Non-pigmented ciliary epithelial cell (primary cell): ENCODE results near the gene SAMD4B.
A peak's percentile ranks its signal among the peaks of the same experiment; 100 is the strongest.
"Not testable (repeated sequence)": the region's sequence is repeated elsewhere in the genome, so short reads cannot be mapped to it uniquely, and the experiment has no call there.

Experiments
- DNase-seq: peaks from one replicate; pipeline ENCODE4 v3.0.0-alpha.2; 2010; ENCODE audit warnings: low read depth

Gene SAMD4B

DNA sequence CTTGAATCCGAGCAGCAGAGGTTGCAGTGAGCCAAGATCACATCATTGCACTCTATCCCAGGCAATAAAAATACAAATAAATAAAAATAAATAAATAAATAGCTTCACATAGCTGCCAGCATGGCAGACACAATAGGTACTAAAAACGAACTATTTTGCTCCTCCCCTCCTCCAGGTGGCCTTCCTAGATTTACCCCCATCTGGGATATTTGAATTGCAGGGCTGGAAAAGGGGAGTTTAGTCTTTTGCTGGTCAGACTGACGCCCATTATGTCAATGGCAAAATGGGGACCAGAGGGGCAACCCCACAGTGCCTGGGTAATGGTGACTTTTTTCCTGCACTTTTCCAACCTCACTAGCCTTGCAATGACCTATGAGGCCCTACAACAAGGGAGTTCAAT, 5.7 kb upstream of the SAMD4B start:
- no peak for DNase-seq

GRCh38 chr19:39339674-39340073, 2.5 kb upstream of the SAMD4B start:
- DNase-seq, result no peak

DNA sequence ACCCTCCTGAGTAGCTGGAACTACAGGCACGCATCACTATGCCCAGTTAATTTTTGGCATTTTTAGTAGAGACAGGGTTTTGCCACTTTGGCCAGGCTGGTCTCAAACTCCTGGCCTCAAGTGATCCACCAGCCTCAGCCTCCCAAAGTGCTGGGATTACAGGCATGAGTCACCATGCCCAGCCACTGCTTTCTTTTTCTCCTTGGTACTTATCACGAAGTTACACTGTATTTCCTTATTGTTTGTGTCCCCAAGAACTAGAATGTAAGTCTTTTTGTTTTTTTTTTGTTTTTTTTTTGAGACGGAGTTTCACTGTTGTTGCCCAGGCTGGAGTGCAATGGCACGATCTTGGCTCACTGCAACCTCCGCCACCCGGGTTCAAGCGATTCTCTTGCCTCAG, 2.1 kb upstream of the SAMD4B start:
- DNase-seq, result not testable (repeated sequence)

- no peak for DNase-seq
These were observed 997 bp upstream of the SAMD4B start for GRCh38 chr19:39341129-39341718.

GRCh38 chr19:39342647-39343305, 555 bp downstream of the SAMD4B start:
- no peak for DNase-seq

DNA sequence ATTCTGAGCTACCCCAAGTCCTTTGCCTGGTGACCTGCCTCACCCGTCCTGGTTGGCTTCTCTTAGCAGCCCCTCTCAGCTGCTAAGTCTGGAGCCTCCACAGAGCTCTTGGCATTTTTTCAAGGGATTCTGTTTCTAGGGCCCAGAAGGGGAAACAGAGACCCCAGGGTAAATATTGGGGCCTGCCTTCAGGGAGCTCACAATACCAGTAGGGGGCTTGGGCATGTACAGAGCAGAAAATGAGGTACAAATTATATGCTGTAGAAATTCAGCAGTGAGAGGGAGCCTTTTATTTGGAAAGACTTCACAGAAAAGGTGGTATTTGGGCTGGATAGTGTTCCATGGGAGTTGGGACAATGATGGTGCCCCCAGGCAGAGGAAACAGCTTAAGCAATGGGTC, 3.7 kb downstream of the SAMD4B start:
- no peak for DNase-seq

DNA sequence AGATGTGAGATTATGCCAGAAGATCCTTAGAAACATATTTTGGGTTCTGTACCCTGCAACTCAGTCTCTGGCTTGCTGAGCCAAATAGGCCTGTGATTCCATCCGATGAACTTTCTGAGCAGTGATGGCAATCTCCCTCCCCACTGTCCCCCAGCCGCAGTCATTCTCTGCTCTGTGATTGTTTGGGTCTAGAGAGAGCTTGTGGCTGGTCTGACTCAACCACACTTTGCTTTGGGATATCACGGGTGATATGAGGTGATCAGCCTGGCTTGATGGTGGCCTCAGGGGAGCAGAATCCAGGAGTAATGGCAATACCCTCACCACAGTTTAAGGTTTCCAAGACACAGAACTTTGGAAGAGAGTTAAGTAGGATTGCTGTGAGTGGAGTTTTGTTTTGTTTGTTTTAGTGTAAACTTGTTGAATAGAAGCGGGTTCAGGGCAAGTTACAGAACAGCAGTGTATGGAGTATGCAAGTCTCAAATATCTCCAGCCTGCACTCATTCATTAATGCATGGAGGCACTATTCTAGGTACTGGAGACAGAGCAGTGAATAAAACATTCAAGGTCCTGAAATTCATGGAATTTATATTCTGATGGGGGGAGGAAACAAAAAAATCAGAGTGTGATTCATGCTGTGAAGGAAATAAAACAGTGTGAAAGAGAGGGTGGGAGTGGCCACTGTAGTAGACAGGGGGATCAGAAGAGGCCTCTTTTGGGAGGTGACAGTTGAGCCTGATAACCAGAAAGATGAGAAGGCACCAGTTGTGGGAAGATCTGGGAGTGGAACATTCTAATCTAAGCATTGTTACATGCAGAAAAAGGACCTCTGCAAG, 5.3 kb downstream of the SAMD4B start:
- no peak for DNase-seq

- DNase-seq, result no peak
These were observed 7.1 kb downstream of the SAMD4B start for GRCh38 chr19:39349326-39349725.

DNA sequence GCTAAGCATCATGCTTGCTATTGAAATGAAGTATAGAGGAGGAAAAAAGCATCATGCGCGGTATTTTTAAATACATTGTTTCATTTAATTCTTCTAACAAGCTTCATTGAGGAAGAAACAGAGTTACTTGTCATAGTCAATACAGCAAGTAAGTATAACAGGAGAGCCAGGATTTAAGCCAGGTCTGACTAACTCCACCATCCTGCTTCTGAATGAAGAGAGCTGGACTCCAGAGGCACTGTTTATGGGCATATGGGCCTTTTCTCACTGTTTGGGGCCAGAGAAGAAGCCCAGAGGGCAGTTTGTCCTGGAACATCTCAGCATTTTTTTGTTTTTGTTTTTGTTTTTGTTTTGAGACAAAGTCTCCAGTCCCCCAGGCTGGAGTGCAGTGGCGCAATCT, 7.9 kb downstream of the SAMD4B start:
- DNase-seq, result no peak

DNA sequence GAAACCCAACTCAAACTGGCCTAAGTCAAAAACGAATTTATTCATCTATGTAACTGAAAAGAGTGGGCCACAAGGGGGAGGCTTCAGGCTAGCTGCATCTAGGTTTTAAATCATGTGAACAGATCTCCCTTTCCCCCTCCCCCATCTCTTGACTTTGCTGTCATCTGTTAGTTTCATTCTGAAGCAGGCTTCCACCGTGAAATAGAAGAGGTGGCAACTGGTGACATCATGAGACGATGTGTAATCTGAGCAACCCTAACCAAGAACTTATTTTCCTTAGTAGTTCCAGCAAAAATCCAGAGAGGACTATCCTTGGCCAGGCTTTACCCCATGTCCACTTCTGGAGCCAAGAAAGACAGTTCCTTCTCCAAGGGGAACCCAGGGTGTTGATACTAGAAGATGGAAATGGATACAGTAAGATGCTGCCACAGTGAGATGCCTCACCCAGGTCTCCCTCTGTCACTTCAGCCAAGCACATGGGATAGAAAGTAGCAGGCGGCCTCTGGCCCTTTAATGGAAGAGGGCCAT, 9.4 kb downstream of the SAMD4B start:
- no peak for DNase-seq

GRCh38 chr19:39352381-39353255, 10.4 kb downstream of the SAMD4B start:
- DNase-seq, result no peak

DNA sequence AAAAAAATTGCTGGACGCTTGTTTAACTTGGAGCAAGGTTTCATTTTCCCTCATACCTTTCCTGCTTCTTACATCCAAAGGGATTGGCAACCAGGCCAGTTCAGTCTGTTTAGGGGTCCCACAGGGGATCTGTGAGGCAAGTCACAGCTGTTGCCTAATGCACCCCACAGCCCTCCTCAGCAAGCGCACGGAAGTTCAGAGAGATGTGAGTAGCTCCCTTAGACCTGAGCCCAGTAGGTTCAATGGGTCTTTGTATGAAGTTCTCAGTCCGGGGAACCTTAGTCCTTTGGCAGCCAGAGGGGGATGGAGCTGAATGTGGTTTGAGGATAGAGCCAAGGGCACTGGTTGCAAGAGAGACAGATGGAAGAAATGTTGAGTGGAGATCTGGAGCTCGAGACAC, 13.0 kb downstream of the SAMD4B start:
- no peak for DNase-seq

- no peak for DNase-seq
These were observed 13.9 kb downstream of the SAMD4B start for GRCh38 chr19:39356073-39356472.

GRCh38 chr19:39356647-39357046, 14.4 kb downstream of the SAMD4B start:
- no peak for DNase-seq

DNA sequence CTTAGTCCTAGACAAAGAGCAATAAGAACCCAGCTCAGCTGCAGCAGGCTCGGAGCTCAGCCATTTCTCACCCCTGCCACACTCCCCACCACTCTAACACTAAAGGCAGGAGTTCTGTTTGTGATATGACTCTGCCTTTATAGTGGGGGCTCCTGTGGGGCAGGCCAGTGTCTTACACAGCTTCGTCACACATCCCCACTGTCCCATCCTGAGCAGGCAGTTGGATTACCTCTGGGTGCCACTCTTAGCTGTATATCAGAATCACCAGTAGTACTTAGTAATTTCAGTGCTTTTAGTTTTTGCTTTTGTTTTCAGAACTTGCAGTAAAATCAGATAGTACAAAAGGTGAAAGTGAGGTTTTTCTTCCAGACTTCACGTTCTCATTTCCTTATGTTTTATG, 16.8 kb downstream of the SAMD4B start:
- DNase-seq, result no peak

DNA sequence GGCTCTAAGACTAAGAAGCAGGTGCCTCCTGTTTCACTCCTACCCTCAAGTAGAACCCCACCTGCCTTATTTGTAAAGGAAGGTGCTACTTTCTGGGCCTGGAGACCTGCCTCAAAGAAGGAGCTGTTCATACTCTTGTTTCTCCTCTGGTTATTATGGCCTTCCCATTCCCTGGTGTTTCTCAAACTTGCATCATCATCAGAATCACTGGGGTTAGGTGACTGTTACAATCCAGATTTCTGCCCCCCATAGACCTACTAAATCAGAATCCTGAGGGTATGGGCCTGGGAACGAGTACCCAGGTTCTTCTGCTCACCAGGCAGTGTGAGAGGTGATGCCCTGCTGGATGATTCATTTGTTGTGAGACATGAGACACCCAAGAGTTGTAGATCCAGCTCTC, 18.4 kb downstream of the SAMD4B start:
- no peak for DNase-seq

DNA sequence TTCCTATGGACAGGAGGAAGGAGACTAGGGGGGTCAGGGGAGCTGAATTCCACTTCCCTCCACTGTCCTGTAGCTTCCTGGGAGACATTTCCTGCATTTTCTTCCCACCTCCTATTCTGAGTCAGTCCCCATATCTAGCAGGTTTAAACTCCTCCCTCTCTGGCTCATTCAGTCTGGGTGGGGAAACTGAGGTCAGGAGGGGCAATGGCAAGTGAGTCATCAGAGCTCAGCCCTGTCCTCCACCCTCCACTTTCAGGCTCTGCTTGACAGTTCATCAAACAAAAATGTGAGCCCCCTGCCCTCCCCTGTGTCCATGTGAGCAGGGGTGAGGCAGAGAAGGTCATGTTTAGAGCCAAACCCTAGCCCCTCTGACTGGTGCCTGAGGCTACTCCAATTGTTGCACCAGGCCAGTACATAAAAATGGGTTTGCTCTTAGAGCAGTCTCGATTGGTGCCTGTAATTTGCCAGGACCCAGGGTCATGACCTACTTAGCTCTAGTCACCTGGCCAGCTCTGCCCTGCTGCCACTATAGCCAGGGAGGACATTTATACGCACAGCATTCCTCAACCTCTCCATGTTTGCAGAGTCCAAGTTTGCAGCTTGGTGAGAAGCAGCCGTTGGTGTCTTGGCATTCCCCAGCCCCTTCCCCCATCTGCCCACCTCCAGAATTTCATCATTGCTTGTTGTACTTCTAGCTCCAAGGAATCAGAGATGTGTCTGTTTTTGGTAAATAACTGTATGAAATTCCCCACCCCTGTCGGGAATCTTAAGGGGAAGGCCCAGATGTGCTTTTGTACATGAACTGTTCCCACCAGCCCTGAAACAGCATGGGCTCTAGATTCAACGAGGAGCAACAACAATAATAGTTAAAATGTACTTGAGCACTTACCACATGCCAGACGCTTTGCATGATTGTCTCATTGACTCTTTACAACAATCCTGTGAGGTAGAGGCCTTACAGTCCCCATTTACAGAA, 20.7 kb downstream of the SAMD4B start:
- peak; percentile 41 for DNase-seq

DNA sequence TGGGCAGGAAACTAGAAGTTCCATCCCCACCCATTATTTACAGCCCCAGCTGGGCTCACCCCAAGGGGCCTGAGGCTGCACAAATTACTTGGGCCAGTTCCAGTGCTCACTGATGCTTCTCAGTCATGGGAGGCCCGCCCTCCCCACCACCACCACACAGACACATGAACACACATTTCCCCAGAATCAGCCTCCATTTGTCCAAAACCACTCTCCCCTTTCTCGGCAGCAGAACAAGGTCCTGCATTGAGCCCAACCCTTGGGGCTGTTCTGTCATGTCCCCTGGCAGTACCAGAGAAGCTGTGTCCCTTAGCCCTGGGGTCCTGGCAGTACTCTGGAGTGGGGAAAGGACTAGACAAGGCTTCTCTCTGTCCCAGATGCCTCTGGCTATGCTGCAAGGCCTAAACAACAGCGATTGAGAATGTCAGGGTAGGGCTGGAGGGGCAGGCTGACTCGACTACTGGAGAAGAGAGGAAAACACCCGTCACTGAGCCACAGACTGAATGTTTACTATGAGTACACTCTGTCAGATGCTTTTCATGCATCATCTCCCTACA, 21.8 kb downstream of the SAMD4B start:
- DNase-seq, result no peak

DNA sequence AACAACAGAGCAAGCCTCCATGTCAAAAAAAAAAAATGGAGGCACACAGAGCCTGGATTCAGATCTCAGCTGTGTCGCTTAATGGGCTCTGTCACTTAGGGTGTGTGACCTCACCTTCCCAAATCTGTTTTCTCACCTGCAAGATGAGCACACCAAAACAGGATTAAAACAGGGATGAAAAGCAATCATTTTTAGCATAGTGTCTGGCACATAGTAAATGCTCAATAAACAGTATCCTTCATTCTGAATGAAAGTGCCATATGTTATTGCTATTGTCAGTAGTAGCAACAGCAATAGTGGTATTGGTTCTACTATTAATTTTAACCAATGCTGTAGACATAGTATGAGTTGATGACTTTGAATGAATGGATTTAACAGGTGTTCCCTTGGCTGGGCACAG, 23.3 kb downstream of the SAMD4B start:
- DNase-seq, result no peak

DNA sequence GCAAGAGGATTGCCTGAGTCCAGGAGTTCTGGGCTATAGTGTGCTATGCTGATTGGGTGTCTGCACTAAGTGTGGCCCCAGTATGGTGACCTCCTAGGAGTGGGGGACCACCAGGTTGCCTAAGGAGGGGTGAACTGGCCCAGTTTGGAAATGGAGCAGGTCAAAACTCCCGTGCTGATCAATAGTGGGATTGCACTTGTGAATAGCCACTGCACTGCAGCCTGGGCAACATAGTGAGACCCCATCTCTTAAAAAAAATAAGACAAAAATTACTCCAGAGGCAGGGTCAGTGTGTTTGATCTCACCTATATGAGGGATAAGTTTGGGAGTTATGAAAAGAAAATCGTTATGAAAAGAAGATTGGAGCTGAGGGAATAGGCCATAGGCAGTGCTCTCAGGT, 27.0 kb downstream of the SAMD4B start:
- no peak for DNase-seq

DNA sequence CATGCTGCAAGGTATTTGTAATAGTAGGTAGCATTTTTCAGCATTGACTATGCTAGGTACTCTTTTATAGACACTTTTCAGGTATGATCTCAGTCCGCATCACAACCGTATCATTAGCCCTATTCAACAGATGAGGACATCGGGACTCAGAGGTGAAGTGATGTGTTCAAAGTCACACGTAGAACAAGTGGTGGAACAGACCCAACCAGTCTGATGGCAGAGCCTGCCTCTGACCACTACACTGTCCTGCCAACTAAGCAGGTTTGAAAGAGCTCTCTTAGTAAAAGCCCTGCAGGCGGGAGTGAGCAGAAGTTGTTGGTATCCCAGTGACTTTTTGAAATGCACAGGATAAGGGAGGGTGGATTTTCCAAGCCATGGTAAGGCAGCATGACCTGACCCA, 28.5 kb downstream of the SAMD4B start:
- no peak for DNase-seq
